Measurements from ENCODE around the gene DUS3L. TPM values are rescaled to one million over a fixed set of nuclear protein-coding genes. Genes with fewer than 3 reads are reported as not detected.

DUS3L gene
- total RNA-seq, 1 experiment from 2014 or later: 39.3 TPM

GRCh38 chr19:5765220-5765619 is 25.7 kb downstream of the DUS3L start (continued):
- TF ChIP-seq, protein P1, sequence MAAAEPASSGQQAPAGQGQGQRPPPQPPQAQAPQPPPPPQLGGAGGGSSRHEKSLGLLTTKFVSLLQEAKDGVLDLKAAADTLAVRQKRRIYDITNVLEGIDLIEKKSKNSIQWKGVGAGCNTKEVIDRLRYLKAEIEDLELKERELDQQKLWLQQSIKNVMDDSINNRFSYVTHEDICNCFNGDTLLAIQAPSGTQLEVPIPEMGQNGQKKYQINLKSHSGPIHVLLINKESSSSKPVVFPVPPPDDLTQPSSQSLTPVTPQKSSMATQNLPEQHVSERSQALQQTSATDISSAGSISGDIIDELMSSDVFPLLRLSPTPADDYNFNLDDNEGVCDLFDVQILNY (CRISPR knock-in tag; IDR thresholded peaks at IDR 0.05): no peak
- TF ChIP-seq, protein P2, sequence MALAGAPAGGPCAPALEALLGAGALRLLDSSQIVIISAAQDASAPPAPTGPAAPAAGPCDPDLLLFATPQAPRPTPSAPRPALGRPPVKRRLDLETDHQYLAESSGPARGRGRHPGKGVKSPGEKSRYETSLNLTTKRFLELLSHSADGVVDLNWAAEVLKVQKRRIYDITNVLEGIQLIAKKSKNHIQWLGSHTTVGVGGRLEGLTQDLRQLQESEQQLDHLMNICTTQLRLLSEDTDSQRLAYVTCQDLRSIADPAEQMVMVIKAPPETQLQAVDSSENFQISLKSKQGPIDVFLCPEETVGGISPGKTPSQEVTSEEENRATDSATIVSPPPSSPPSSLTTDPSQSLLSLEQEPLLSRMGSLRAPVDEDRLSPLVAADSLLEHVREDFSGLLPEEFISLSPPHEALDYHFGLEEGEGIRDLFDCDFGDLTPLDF (CRISPR knock-in tag; IDR thresholded peaks at IDR 0.05): no peak

- Mint-ChIP-seq H3K4me3 (no peak overlapping the region), H3K4me1 (no peaks in the 10 kb centered on the region), H3K27ac (no peak overlapping the region), H3K27me3 (ENCODE audit: low read depth) (peaks cover 5% of the 10 kb centered on the region; the same call in 1 of the 2 replicates), H3K9me3 (peaks cover 10% of the 10 kb centered on the region; the same call in 1 of the 2 replicates), H3K36me3 (no peaks in the 10 kb centered on the region)
- no peak for TF ChIP-seq IRF2 (CRISPR knock-in tag; IDR thresholded peaks at IDR 0.05; ENCODE audit: borderline replicate concordance, low read depth)
- TF ChIP-seq CDX4 (CRISPR knock-in tag; IDR thresholded peaks at IDR 0.05; ENCODE audit: borderline replicate concordance): no peak
- ChIA-PET POLR2A (no interaction called here), CTCF (no interaction called here)
- no peak for DNase-seq (ENCODE audit: low spot score)
- no peak for ATAC-seq
Measured at GRCh38 chr19:5762608-5763217, 28.2 kb downstream of the DUS3L start.

DNA sequence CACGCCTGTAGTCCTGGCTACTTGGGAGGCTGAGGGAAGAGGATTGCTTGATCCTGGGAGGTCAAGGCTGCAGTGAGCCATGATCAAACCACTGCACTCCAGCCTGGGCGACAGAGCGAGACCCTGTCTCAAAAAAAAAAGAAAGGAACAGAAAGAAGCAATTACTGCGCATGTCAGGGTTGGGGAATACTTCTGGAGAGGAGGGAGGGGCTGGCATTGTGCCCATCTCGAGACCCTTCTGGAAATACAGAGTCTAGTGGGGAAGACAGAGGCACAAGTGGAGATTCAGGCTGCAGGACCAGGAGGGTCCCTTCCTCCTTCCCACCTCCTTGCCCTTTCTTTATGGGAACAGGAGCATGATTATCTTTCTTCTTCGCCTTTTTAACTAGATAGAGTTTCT is 37.2 kb downstream of the DUS3L start:
- CTCF ChIA-PET: no interaction called here
- TF ChIP-seq RORB (CRISPR knock-in tag; IDR thresholded peaks at IDR 0.05): no peak
- TF ChIP-seq GRHL2 (CRISPR knock-in tag; IDR thresholded peaks at IDR 0.05; ENCODE audit: insufficient replicate concordance, severe bottlenecking): no peak
- TF ChIP-seq, protein P3, sequence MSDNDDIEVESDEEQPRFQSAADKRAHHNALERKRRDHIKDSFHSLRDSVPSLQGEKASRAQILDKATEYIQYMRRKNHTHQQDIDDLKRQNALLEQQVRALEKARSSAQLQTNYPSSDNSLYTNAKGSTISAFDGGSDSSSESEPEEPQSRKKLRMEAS (CRISPR knock-in tag; IDR thresholded peaks at IDR 0.05): no peak
- no peak for TF ChIP-seq TEAD1 (CRISPR knock-in tag; IDR thresholded peaks at IDR 0.05)
- TF ChIP-seq TP53 (CRISPR knock-in tag; IDR thresholded peaks at IDR 0.05): no peak
- TF ChIP-seq ZNF219 (CRISPR knock-in tag; IDR thresholded peaks at IDR 0.05; ENCODE audit: borderline replicate concordance): no peak
- TF ChIP-seq, protein P4, sequence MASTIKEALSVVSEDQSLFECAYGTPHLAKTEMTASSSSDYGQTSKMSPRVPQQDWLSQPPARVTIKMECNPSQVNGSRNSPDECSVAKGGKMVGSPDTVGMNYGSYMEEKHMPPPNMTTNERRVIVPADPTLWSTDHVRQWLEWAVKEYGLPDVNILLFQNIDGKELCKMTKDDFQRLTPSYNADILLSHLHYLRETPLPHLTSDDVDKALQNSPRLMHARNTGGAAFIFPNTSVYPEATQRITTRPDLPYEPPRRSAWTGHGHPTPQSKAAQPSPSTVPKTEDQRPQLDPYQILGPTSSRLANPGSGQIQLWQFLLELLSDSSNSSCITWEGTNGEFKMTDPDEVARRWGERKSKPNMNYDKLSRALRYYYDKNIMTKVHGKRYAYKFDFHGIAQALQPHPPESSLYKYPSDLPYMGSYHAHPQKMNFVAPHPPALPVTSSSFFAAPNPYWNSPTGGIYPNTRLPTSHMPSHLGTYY (CRISPR knock-in tag; IDR thresholded peaks at IDR 0.05): no peak
- ATAC-seq (no peak), DNase-seq (ENCODE audit: low spot score) (no peak)
- Mint-ChIP-seq H3K9me3 (no peaks in the 10 kb centered on the region), H3K27me3 (ENCODE audit: low read depth) (peaks cover 10% of the 10 kb centered on the region; the same call in 1 of the 2 replicates), H3K4me1 (no peaks in the 10 kb centered on the region), H3K4me3 (no peak overlapping the region), H3K36me3 (no peaks in the 10 kb centered on the region), H3K27ac (no peak overlapping the region)
- POLR2A ChIA-PET: no interaction called here

- peaks cover 10% of the 10 kb centered on the region; the same call in 1 of the 2 replicates for H3K27me3 Mint-ChIP-seq (ENCODE audit: low read depth)
- no peaks in the 10 kb centered on the region for H3K36me3 Mint-ChIP-seq
- ChIA-PET POLR2A (interaction anchor here (0.7 kb wide), 1 partner anchor 89 kb away, joined by 3 read pairs; no protein-coding TSS in a partner anchor), CTCF (interaction anchor here (1.0 kb wide), 1 partner anchor 52 kb away, joined by 3 read pairs; no protein-coding TSS in a partner anchor)
- H3K27ac Mint-ChIP-seq: no peak overlapping the region
- no peaks in the 10 kb centered on the region for H3K4me1 Mint-ChIP-seq
- DNase-seq (ENCODE audit: low spot score): no peak
- H3K9me3 Mint-ChIP-seq: no peaks in the 10 kb centered on the region
- H3K4me3 Mint-ChIP-seq: no peak overlapping the region
- ATAC-seq: no peak
- TF ChIP-seq ATF1 (CRISPR knock-in tag; IDR thresholded peaks at IDR 0.05) (no peak), NFATC4 (CRISPR knock-in tag; IDR thresholded peaks at IDR 0.05) (no peak), ATF2 (CRISPR knock-in tag; IDR thresholded peaks at IDR 0.05; ENCODE audit: borderline replicate concordance, low read depth) (no peak), MXD4 (CRISPR knock-in tag; IDR thresholded peaks at IDR 0.05; ENCODE audit: borderline replicate concordance) (no peak), NFYB (CRISPR knock-in tag; conservative IDR thresholded peaks at IDR 0.05; ENCODE audit: low read depth) (no peak), ATF6 (CRISPR knock-in tag; IDR thresholded peaks at IDR 0.05) (no peak), CREB1 (CRISPR knock-in tag; IDR thresholded peaks at IDR 0.05) (no peak), ETV6 (CRISPR knock-in tag; IDR thresholded peaks at IDR 0.05) (no peak)
- TF ChIP-seq, protein P5, sequence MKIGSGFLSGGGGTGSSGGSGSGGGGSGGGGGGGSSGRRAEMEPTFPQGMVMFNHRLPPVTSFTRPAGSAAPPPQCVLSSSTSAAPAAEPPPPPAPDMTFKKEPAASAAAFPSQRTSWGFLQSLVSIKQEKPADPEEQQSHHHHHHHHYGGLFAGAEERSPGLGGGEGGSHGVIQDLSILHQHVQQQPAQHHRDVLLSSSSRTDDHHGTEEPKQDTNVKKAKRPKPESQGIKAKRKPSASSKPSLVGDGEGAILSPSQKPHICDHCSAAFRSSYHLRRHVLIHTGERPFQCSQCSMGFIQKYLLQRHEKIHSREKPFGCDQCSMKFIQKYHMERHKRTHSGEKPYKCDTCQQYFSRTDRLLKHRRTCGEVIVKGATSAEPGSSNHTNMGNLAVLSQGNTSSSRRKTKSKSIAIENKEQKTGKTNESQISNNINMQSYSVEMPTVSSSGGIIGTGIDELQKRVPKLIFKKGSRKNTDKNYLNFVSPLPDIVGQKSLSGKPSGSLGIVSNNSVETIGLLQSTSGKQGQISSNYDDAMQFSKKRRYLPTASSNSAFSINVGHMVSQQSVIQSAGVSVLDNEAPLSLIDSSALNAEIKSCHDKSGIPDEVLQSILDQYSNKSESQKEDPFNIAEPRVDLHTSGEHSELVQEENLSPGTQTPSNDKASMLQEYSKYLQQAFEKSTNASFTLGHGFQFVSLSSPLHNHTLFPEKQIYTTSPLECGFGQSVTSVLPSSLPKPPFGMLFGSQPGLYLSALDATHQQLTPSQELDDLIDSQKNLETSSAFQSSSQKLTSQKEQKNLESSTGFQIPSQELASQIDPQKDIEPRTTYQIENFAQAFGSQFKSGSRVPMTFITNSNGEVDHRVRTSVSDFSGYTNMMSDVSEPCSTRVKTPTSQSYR (CRISPR knock-in tag; IDR thresholded peaks at IDR 0.05): no peak
Measured at GRCh38 chr19:5751709-5752108, 39.3 kb downstream of the DUS3L start.

Measured in WTC11 (cell line).